PC-9 (cell line): ENCODE measurements around the gene DNAJB1. TPM values are rescaled to one million over a fixed set of nuclear protein-coding genes. Genes with fewer than 3 reads are reported as not detected.

Experiments used
- BruUV-seq: library from RNA; stranded (reverse); fragments of 400-500 nt; replicated peaks from 2 replicates; lab custom pipeline; 2021; lab: Mats Ljungman, UMichigan
- CTCF ChIA-PET: fragments of 300-600 bp; sonication (Branson Sonifier 250); formaldehyde crosslinking; loops from one replicate; lab custom pipeline; 2022; ENCODE audit warnings: antibody characterized with exemption; lab: Charles Lee
- POLR2A ChIA-PET: fragments of 300-600 bp; sonication (Branson Sonifier 250); formaldehyde crosslinking; loops from one replicate; lab custom pipeline; 2022; ENCODE audit warnings: antibody characterized with exemption; ENCODE audit not compliant: unreplicated experiment; lab: Charles Lee
- DNase-seq, 2 experiments: peaks; one replicate each; pipeline versions ENCODE4 v3.0.0 to v3.0.0-alpha.2; 2015 to 2022; ENCODE audit warnings: mixed read lengths in 1 of 2
- H2AFZ ChIP-seq: fragments of 200-600 bp; sonication (generic); 2 replicates; pipeline ENCODE4 v1.8.1; 2017; ENCODE audit warnings: antibody characterized with exemption
- H3F3A ChIP-seq: fragments of 200-600 bp; sonication (generic); 2 replicates; pipeline ENCODE4 v1.8.1; 2017; ENCODE audit warnings: antibody characterized with exemption, mild to moderate bottlenecking, low read depth; ENCODE audit not compliant: insufficient read depth
- H3K27ac ChIP-seq: fragments of 200-600 bp; sonication (generic); 2 replicates; pipeline ENCODE4 v1.6.1; 2016; ENCODE audit warnings: mixed run types
- H3K27me3 ChIP-seq: fragments of 200-600 bp; sonication (generic); 2 replicates; pipeline ENCODE4 v1.6.1; 2016; ENCODE audit warnings: low read depth, mixed run types; ENCODE audit not compliant: insufficient read depth
- H3K36me3 ChIP-seq: fragments of 200-600 bp; sonication (generic); 2 replicates; pipeline ENCODE4 v1.6.1; 2016; ENCODE audit warnings: low read depth, mixed run types
- H3K4me1 ChIP-seq: fragments of 200-600 bp; sonication (generic); replicated peaks from 2 replicates; pipeline ENCODE4 v1.6.1; 2016; ENCODE audit warnings: mixed run types; ENCODE audit not compliant: insufficient read depth
- H3K4me2 ChIP-seq: fragments of 200-600 bp; sonication (generic); 2 replicates; pipeline ENCODE4 v1.6.1; 2017; ENCODE audit warnings: mixed run types
- H3K4me3 ChIP-seq: fragments of 200-600 bp; sonication (generic); 2 replicates; pipeline ENCODE4 v1.6.1; 2016; ENCODE audit warnings: mixed run types
- H3K79me2 ChIP-seq: fragments of 200-600 bp; sonication (generic); 2 replicates; pipeline ENCODE4 v1.6.1; 2017; ENCODE audit warnings: low read depth, mixed run types
- H3K9me2 ChIP-seq: fragments of 200-600 bp; sonication (generic); 2 replicates; pipeline ENCODE4 v1.8.1; 2017; ENCODE audit warnings: mild to moderate bottlenecking; ENCODE audit not compliant: insufficient read depth
- H3K9me3 ChIP-seq: fragments of 200-600 bp; sonication (generic); 2 replicates; pipeline ENCODE4 v1.8.1; 2016; ENCODE audit warnings: low read depth; ENCODE audit not compliant: insufficient read depth
- H4K20me1 ChIP-seq: fragments of 200-600 bp; sonication (generic); 2 replicates; pipeline ENCODE4 v1.8.1; 2017; ENCODE audit not compliant: insufficient read depth
- EZH2 ChIP-seq: fragments of 200-600 bp; sonication (generic); IDR thresholded peaks from 2 replicates; pipeline ENCODE4 v1.8.0; 2017; ENCODE audit warnings: antibody characterized with exemption, low read depth
- intact Hi-C: fragments of 100-400 bp; cut with micrococcal nuclease; formaldehyde crosslinking; loops from one replicate; pipeline ENCODE4 v1.10.0; 2022; ENCODE audit not compliant: unreplicated experiment
- total RNA-seq: library from RNA; stranded (reverse); gene quantifications from 2 replicates; pipeline ENCODE4 v1.2.3, GENCODE V29; 2021
- TF ChIP-seq, protein P1 (sequence below): fragments of 200-600 bp; sonication (generic); conservative IDR thresholded peaks from 2 replicates; pipeline ENCODE4 v1.6.1; 2017; ENCODE audit warnings: mixed run types, antibody characterized with exemption, mild to moderate bottlenecking, moderate library complexity

Gene DNAJB1
- total RNA-seq, 1 experiment from 2014 or later, result 159 TPM

DNA sequence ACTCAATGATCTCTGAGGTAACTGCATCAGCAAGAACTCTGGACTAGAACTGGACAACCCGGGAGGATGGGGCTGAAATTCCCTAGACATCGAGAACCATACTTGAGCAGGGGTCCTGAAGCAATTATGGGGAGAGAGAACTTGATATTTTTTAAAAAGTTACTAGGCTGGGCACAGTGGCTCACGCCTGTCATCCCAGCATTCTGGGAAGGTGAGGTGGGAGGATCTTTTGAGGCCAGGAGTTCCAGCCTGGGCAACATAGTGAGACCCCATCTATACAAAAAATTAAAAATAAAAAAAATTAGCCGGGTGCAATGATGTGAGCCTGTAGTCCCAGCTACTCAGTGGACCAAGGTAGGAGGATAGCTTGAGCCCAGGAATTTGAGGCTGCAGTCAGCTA, 2.3 kb upstream of the DNAJB1 start:
- ChIA-PET POLR2A (interaction anchor here (0.5 kb wide), 1 partner anchor 390 kb away, joined by 3 read pairs; no protein-coding TSS in a partner anchor), CTCF (no interaction called here)
- peaks cover 16% of the 10 kb centered on the region for H3K36me3 ChIP-seq
- peak overlapping the region; percentile 79 for H3K4me2 ChIP-seq
- no peaks in the 10 kb centered on the region for H3K9me2 ChIP-seq
- no peak overlapping the region for H2AFZ ChIP-seq
- H3K4me3 ChIP-seq, result no peak overlapping the region
- H3K27me3 ChIP-seq, result no peaks in the 10 kb centered on the region
- peaks cover 40% of the 10 kb centered on the region for H3F3A ChIP-seq
- BruUV-seq, result no TSS peak
- intact Hi-C loops, result no loop called here
- H3K4me1 ChIP-seq, result peaks cover 34% of the 10 kb centered on the region
- H3K9me3 ChIP-seq, result no peaks in the 10 kb centered on the region
- peaks cover 26% of the 10 kb centered on the region for H3K79me2 ChIP-seq
- TF ChIP-seq, protein P1, sequence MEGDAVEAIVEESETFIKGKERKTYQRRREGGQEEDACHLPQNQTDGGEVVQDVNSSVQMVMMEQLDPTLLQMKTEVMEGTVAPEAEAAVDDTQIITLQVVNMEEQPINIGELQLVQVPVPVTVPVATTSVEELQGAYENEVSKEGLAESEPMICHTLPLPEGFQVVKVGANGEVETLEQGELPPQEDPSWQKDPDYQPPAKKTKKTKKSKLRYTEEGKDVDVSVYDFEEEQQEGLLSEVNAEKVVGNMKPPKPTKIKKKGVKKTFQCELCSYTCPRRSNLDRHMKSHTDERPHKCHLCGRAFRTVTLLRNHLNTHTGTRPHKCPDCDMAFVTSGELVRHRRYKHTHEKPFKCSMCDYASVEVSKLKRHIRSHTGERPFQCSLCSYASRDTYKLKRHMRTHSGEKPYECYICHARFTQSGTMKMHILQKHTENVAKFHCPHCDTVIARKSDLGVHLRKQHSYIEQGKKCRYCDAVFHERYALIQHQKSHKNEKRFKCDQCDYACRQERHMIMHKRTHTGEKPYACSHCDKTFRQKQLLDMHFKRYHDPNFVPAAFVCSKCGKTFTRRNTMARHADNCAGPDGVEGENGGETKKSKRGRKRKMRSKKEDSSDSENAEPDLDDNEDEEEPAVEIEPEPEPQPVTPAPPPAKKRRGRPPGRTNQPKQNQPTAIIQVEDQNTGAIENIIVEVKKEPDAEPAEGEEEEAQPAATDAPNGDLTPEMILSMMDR, result no peak
- no peak for TF ChIP-seq EZH2
- no peak for DNase-seq
- peak overlapping the region; percentile 86 for H3K27ac ChIP-seq
- H4K20me1 ChIP-seq, result peaks cover 20% of the 10 kb centered on the region

DNA sequence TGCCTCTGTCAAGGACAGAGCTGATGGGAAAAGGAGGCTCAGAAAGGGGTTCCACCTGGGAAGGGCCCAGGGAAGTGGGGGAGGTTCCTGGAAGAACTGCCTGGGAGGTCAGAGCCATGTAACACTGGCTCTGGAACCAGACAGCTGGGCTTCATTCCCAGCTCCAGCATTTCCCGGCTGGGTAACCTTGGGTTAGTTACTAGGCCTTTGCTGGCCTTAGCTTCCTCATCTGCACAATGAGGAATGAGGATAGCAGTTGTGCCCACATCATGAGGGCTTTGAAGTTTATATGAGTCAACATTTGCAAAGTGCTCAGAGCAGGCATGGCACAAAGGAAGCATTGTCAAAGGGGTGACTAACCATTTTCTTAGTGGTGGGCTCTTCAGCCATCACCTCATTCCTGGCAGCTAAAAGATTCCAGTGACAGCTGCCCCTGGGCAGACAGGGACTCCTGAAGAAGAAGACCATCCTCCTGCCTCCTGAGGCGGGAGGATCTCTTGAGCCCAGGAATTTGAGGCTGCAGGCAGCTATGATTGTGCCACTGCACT, 1.7 kb upstream of the DNAJB1 start:
- TF ChIP-seq, protein P1, result no peak
- no peak for TF ChIP-seq EZH2
- Histone ChIP-seq H3K27me3 (no peaks in the 10 kb centered on the region), H3K36me3 (peaks cover 22% of the 10 kb centered on the region), H3K9me3 (no peaks in the 10 kb centered on the region), H3K4me1 (peaks cover 40% of the 10 kb centered on the region), H4K20me1 (peaks cover 26% of the 10 kb centered on the region), H2AFZ (peak overlapping the region; percentile 0; the same call in 1 of the 2 replicates), H3K4me2 (peak overlapping the region; percentile 79), H3K27ac (peak overlapping the region; percentile 86), H3F3A (peaks cover 46% of the 10 kb centered on the region), H3K4me3 (no peak overlapping the region), H3K9me2 (no peaks in the 10 kb centered on the region), H3K79me2 (peaks cover 32% of the 10 kb centered on the region)
- no TSS peak for BruUV-seq
- intact Hi-C loops, result loop anchor here (5.0 to 10.0 kb wide), 2 partner anchors 43 to 385 kb away; partner anchors contain the start of genes ASF1B and PTGER1
- CTCF ChIA-PET, result interaction anchor here (0.6 kb wide), 1 partner anchor 22 kb away, joined by 3 read pairs; no protein-coding TSS in a partner anchor
- DNase-seq, result peak; percentile 46 to 98
- POLR2A ChIA-PET, result interaction anchor here (0.5 to 0.7 kb wide), 3 partner anchors 17 to 389 kb away, joined by 3 read pairs; no protein-coding TSS in a partner anchor

DNA sequence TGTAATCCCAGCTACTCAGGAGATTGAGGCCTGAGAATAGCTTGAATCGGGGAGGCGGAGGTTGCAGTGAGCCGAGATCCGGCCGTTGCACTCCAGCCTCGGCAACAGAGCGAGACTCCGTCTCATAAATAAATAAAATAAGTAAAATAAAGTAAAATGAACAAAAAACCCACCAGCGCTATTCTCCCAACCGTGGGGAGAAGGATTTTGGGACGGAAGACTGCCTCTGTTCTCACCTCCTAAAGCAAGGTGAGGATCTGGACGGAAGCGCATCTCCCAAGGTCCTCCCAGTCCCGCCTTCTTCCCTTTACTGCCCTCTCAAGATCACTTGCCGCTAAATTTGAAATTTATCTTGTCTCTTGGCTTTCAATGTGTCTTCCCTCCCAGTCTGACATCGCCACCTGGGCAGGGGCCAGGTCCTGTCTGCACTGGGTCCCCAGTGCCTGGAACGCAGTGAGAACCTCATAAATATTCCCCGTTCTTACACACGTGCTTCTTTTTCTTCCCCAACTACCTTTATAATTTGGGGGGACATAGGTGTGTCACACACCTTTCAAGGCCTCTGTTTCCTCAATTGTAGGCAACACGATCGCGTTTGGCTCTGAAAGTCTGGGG, 1.2 kb upstream of the DNAJB1 start:
- H3K27ac ChIP-seq, result peak overlapping the region; percentile 86
- H3K79me2 ChIP-seq, result peaks cover 38% of the 10 kb centered on the region
- peaks cover 28% of the 10 kb centered on the region for H3K36me3 ChIP-seq
- H4K20me1 ChIP-seq, result peaks cover 31% of the 10 kb centered on the region
- H3K9me2 ChIP-seq, result no peaks in the 10 kb centered on the region
- H3K4me3 ChIP-seq, result peak overlapping the region; percentile 52; the same call in 1 of the 2 replicates
- ChIA-PET POLR2A (interaction anchor here (0.6 to 1.7 kb wide), 3 partner anchors 14 to 24 kb away, joined by 3 to 14 read pairs (median 3); no protein-coding TSS in a partner anchor), CTCF (interaction anchor here (0.6 kb wide), 1 partner anchor 22 kb away, joined by 3 read pairs; no protein-coding TSS in a partner anchor)
- H3K4me1 ChIP-seq, result peaks cover 46% of the 10 kb centered on the region
- H3K4me2 ChIP-seq, result peak overlapping the region; percentile 79
- no TSS peak for BruUV-seq
- DNase-seq, result no peak
- peak overlapping the region; percentile 80; the same call in 1 of the 2 replicates for H2AFZ ChIP-seq
- TF ChIP-seq, protein P1, result no peak
- TF ChIP-seq EZH2, result no peak
- H3K9me3 ChIP-seq, result no peaks in the 10 kb centered on the region
- no peaks in the 10 kb centered on the region for H3K27me3 ChIP-seq
- H3F3A ChIP-seq, result peaks cover 52% of the 10 kb centered on the region
- intact Hi-C loops, result loop anchor here (5.0 to 10.0 kb wide), 2 partner anchors 42 to 385 kb away; partner anchors contain the start of genes ASF1B and PTGER1
